Medulla oblongata (tissue), 1 donor: ENCODE data around the gene NDUFAF3.

ENCODE experiments used
- DNase-seq: peaks from one replicate; pipeline ENCODE4 v3.0.0-alpha.2; 2015; ENCODE audit errors: extremely low spot score

NDUFAF3 gene

GRCh38 chr3:49017971-49018706 lies 3.8 kb upstream of the NDUFAF3 start, which contains the start of gene DALRD3:
TSS of gene DALRD3 (minus strand) at chr3:49018580. CDS start at chr3:49018564, 16 bp downstream.
- DNase-seq: peak; percentile 81

GRCh38 chr3:49018707-49019006 lies 3.3 kb upstream of the NDUFAF3 start:
- DNase-seq: no peak

- DNase-seq: no peak
Observed at GRCh38 chr3:49019941-49020329, 2.0 kb upstream of the NDUFAF3 start.

GRCh38 chr3:49020330-49021212 lies 1.4 kb upstream of the NDUFAF3 start:
- no peak for DNase-seq

GRCh38 chr3:49021213-49021812 lies 608 bp upstream of the NDUFAF3 start:
- DNase-seq: peak; percentile 99

GRCh38 chr3:49022688-49023171 lies 809 bp downstream of the NDUFAF3 start:
- no peak for DNase-seq

GRCh38 chr3:49023775-49024174 lies 1.9 kb downstream of the NDUFAF3 start:
- DNase-seq: no peak

- no peak for DNase-seq
Observed at GRCh38 chr3:49024449-49024848, 2.5 kb downstream of the NDUFAF3 start.

- DNase-seq: no peak
Observed at GRCh38 chr3:49025005-49025792, 3.3 kb downstream of the NDUFAF3 start.

GRCh38 chr3:49025793-49026520 lies 4.0 kb downstream of the NDUFAF3 start:
- DNase-seq: no peak

- no peak for DNase-seq
Observed at GRCh38 chr3:49026536-49026935, 4.6 kb downstream of the NDUFAF3 start.

GRCh38 chr3:49027634-49028033 lies 5.7 kb downstream of the NDUFAF3 start:
- DNase-seq: no peak

- no peak for DNase-seq
Observed at GRCh38 chr3:49028298-49028672, 6.4 kb downstream of the NDUFAF3 start.

- peak; percentile 96 for DNase-seq
Observed at GRCh38 chr3:49028673-49029562, 7.0 kb downstream of the NDUFAF3 start, which contains the start of gene IMPDH2. TSS of gene IMPDH2 (minus strand) at chr3:49029398. CDS start at chr3:49029350, 48 bp downstream.

- DNase-seq: no peak
Observed at GRCh38 chr3:49029563-49029884, 7.6 kb downstream of the NDUFAF3 start.

- no peak for DNase-seq
Observed at GRCh38 chr3:49030321-49030720, 8.4 kb downstream of the NDUFAF3 start.

- no peak for DNase-seq
Observed at GRCh38 chr3:49032646-49033304, 10.9 kb downstream of the NDUFAF3 start.

GRCh38 chr3:49034650-49035049 lies 12.7 kb downstream of the NDUFAF3 start:
- DNase-seq: no peak

- DNase-seq: no peak
Observed at GRCh38 chr3:49035281-49035680, 13.4 kb downstream of the NDUFAF3 start.
